LNCaP clone FGC (cell line): ENCODE results near the gene ACOX3.

Source experiments
- DNase-seq: peaks from one replicate; pipeline ENCODE4 v3.0.0-alpha.2; 2011; ENCODE audit warnings: low read depth
- H3K4me3 ChIP-seq: 2 replicates; pipeline ENCODE4 v1.5.1; 2011; ENCODE audit warnings: mild to moderate bottlenecking, low read depth, low read length, control low read depth
- TF ChIP-seq, protein P1 (sequence below): IDR thresholded peaks from 2 replicates; pipeline ENCODE4 v1.5.1; 2012; ENCODE audit warnings: mild to moderate bottlenecking; ENCODE audit not compliant: control insufficient read depth, insufficient read depth; ENCODE audit errors: extremely low read depth

The ACOX3 gene

DNA sequence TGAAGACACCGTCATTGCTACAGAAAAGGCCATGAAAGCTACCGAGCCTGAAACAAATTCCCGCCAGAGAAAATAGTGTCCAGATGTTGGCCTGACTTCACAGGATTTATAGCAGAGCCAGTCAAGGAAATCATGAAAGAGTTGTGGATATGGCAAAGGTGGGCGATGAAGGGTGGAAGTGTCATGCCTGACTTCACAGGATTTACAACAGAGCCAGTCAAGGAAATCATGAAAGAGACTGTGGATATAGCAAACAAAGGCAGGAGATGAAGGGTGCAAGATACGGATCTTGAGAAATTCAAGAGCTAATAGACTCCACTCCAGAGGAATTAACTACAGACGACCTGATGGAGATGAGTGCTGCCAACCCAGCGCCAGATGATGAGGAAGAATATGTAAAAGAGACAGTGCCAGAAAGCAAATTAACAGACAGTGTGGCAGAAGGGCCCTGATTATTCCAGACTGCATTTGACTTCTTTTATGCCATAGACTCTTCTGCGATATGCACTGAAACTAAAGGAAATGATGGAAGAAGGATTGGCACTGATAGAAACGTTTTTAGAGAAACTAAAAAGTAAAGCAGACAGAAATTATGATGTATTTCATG is 17.2 kb upstream of the ACOX3 start:
- TF ChIP-seq, protein P1, sequence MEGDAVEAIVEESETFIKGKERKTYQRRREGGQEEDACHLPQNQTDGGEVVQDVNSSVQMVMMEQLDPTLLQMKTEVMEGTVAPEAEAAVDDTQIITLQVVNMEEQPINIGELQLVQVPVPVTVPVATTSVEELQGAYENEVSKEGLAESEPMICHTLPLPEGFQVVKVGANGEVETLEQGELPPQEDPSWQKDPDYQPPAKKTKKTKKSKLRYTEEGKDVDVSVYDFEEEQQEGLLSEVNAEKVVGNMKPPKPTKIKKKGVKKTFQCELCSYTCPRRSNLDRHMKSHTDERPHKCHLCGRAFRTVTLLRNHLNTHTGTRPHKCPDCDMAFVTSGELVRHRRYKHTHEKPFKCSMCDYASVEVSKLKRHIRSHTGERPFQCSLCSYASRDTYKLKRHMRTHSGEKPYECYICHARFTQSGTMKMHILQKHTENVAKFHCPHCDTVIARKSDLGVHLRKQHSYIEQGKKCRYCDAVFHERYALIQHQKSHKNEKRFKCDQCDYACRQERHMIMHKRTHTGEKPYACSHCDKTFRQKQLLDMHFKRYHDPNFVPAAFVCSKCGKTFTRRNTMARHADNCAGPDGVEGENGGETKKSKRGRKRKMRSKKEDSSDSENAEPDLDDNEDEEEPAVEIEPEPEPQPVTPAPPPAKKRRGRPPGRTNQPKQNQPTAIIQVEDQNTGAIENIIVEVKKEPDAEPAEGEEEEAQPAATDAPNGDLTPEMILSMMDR, result no peak
- no peak overlapping the region for H3K4me3 ChIP-seq
- DNase-seq, result no peak

DNA sequence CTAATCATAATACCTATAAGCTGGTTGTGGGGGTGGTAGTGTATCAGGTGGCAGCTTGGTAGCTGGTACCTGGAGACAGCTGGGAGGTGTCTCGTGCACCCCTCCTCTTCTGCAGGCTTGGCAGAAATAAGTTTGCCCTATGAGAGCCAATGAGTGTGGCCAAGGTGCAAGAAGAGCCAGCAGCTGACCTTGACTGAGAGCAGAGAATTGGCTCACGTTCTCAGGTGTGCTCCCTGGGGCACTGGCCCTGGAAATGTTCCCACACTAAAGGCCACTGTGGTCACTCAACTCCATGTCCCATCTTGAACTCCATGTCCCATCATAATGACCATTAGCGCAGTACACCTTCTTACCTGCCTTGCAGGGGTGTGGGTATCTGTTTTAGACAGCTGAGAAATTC is 13.4 kb upstream of the ACOX3 start:
- no peak overlapping the region for H3K4me3 ChIP-seq
- DNase-seq, result no peak
- TF ChIP-seq, protein P1, result no peak

DNA sequence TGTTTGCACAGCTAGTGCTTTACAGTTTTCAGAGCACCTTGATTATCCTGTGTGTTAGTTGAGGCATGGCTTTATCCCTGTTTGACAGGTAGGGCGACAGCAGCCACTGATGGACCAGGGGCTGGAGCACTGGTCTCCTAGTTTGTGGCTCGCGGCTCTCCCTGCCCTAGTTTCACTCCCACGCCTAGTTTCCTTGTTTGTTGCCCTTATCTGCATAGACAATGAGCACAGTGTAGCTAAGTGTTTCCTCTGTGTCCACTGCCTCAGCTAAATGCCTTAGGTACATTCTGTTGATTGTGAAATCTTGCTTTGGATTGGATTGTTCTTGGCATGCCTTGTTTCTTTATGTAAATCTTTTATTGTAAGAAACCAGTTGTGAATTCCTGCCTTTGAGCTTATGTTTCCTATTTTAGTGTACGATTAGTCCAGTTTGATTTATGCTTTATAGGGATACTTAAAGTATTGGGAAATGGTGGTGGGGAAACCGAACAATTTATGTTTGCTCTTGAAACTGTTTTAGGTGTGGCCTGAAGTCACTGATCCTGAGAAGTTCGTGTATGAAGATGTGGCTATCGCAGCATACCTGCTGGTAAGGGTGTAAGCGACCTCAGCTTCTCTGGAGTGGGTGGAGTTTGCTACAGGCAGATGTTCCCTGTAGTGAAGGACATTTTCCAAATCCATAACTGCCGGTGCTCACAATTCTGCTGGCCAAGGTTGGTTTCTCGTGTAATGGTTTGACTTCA is 11.1 kb upstream of the ACOX3 start:
- H3K4me3 ChIP-seq, result no peak overlapping the region
- TF ChIP-seq, protein P1, result no peak
- DNase-seq, result no peak

DNA sequence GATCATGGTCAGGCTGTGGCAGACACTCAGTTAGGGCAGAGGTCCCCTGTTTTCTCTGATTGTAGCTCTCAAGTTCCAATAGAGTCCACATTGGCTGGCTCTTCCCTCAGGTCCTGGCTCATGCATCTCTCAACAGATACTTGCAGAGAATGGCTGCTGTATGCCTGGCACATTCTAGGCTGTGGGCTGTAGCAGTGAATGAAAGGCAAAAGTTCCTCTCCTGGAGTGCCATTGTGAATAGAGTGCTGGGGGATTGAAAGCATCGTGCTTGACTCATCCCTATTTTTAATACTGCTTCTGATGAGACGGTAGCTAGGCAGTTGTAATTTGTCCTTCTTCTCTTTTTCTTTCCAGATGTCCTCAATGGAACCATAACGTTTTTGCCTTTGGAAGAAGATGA is 5.6 kb upstream of the ACOX3 start:
- DNase-seq, result no peak
- no peak overlapping the region for H3K4me3 ChIP-seq
- TF ChIP-seq, protein P1, result no peak

DNA sequence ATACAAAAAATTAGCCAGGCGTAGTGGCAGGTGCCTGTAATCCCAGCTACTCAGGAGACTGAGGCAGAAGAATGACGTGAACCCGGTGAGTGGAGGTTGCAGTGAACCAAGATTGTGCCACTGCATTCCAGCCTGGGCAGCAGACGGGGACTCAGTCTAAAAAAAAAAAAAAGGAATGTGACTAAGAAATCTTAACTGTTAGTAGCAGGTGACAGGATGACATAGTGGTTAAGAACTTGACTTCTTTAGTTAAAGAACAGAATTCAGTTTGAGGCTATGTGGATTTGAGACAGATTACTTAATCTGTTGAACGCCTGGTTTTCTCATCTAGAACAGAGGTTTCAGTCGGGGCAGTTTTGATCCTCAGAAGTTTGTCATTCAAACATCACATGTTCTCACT is 3.3 kb upstream of the ACOX3 start:
- DNase-seq, result no peak
- no peak overlapping the region for H3K4me3 ChIP-seq
- TF ChIP-seq, protein P1, result no peak

DNA sequence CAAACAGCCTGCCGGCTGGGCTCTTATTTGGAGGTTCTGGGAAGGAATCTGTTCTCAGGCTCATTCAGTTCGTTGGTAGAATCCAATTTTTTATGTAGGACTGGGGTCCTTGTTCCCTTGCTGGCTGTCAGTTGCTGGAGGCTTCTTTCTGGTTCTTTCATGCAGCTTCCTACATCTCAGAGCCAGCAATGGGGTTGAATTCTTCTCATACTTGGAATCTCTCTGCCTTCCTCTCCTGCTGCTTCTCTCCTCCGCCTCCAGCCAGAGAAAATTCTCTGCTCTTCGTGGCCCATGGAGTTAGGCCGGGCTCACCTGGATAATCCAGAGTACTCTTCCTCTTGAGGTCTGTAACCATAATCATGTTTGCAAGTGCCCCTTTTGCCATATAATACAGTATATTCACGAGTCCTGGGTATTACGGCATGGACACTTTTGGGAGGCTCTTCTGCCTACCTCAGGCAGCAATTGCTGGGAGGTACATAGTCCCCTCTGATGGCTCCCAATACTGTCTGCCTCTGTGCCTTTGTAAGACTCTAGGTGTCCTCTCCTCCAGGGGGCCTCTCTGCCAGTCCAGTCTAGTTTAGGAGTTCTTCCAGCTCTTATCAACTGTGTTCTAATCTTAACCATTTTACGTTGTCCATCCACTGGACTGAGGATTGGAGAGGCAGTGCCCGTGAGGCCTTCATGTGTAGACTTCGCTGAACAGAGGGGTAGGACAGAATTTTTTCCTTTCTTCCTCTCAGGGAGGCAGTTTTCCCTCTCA is 2.3 kb upstream of the ACOX3 start:
- peak overlapping the region; percentile 97 for H3K4me3 ChIP-seq
- TF ChIP-seq, protein P1, result no peak
- no peak for DNase-seq
